Thoracic aorta (tissue), 2 donors: ENCODE data around the gene SLC22A7. TPM values are rescaled to one million over a fixed set of nuclear protein-coding genes. Genes with fewer than 3 reads are reported as not detected.
"Not testable (repeated sequence)": the region's sequence is repeated elsewhere in the genome, so short reads cannot be mapped to it uniquely, and the experiment has no call there.

Experiments
- ATAC-seq: fragments of 150-250 bp; one replicate; pipeline ENCODE4 v1.8.0; 2017; ENCODE audit warnings: low read depth; ENCODE audit not compliant: insufficient number of reproducible peaks, low FRiP score
- DNase-seq: peaks from one replicate; pipeline ENCODE4 v3.0.0-alpha.2; 2020; ENCODE audit warnings: low spot score
- H3K27ac ChIP-seq, 2 donors: fragments of 200-600 bp; sonication (generic); 1 replicate in 1 of 2; 2 replicates in 1 of 2; pipeline ENCODE4 v1.5.1; 2016; ENCODE audit warnings: mild to moderate bottlenecking in 2 of 2, moderate library complexity in 2 of 2
- H3K27me3 ChIP-seq: fragments of 200-600 bp; sonication (generic); replicated peaks from 2 replicates; pipeline ENCODE4 v1.6.0; 2016; ENCODE audit warnings: mild to moderate bottlenecking; ENCODE audit not compliant: insufficient read depth
- H3K36me3 ChIP-seq: fragments of 200-600 bp; sonication (generic); one replicate; pipeline ENCODE4 v1.5.1; 2016
- H3K4me1 ChIP-seq, 2 donors: fragments of 200-600 bp; sonication (generic); 1 replicate in 1 of 2; 2 replicates in 1 of 2; pipeline versions ENCODE4 v1.5.1 to v1.6.0; 2016; ENCODE audit warnings: low read depth in 2 of 2, mild to moderate bottlenecking in 1 of 2; ENCODE audit not compliant: control insufficient read depth in 1 of 2
- H3K4me3 ChIP-seq: fragments of 200-600 bp; sonication (generic); 2 replicates; pipeline ENCODE4 v1.5.1; 2016; ENCODE audit warnings: mild to moderate bottlenecking
- H3K9me3 ChIP-seq: fragments of 200-600 bp; sonication (generic); 2 replicates; pipeline ENCODE4 v1.5.1; 2016
- CTCF ChIP-seq: fragments of 200-600 bp; sonication (generic); IDR thresholded peaks from one replicate; pipeline ENCODE4 v1.5.1; 2019; ENCODE audit warnings: antibody characterized with exemption
- total RNA-seq, 2 donors: library from RNA; depleted of rRNA; stranded (reverse); fragments of >200 nt; gene quantifications; one replicate each; pipeline versions ENCODE4 v1.1.0 to v1.2.3, GENCODE V29; 2016

SLC22A7 gene
- total RNA-seq, 2 donors from 2014 or later = not detected

GRCh38 chr6:43299338-43300293 lies 1.6 kb downstream of the SLC22A7 start:
- Histone ChIP-seq H3K9me3 (no peaks in the 10 kb centered on the region), H3K36me3 (no peaks in the 10 kb centered on the region), H3K4me1 (no peaks in the 10 kb centered on the region), H3K27me3 (no peaks in the 10 kb centered on the region), H3K27ac (no peak overlapping the region), H3K4me3 (no peak overlapping the region)
- no peak for ATAC-seq
- no peak for TF ChIP-seq CTCF
- no peak for DNase-seq

GRCh38 chr6:43301081-43301870 lies 3.2 kb downstream of the SLC22A7 start:
- no peak overlapping the region for H3K4me3 ChIP-seq
- no peak for DNase-seq
- no peaks in the 10 kb centered on the region for H3K36me3 ChIP-seq
- no peak for TF ChIP-seq CTCF
- H3K9me3 ChIP-seq = no peaks in the 10 kb centered on the region
- ATAC-seq = no peak
- H3K27ac ChIP-seq = no peak overlapping the region
- no peaks in the 10 kb centered on the region for H3K4me1 ChIP-seq
- no peaks in the 10 kb centered on the region for H3K27me3 ChIP-seq

GRCh38 chr6:43302126-43302525 lies 4.1 kb downstream of the SLC22A7 start:
- no peak for DNase-seq
- Histone ChIP-seq H3K9me3 (no peaks in the 10 kb centered on the region), H3K27me3 (no peaks in the 10 kb centered on the region), H3K4me3 (no peak overlapping the region), H3K36me3 (no peaks in the 10 kb centered on the region), H3K4me1 (no peaks in the 10 kb centered on the region), H3K27ac (no peak overlapping the region)
- no peak for TF ChIP-seq CTCF
- no peak for ATAC-seq

- H3K4me1 ChIP-seq, H3K9me3 ChIP-seq, H3K4me3 ChIP-seq, DNase-seq, ATAC-seq, H3K27ac ChIP-seq, H3K36me3 ChIP-seq, H3K27me3 ChIP-seq: not testable (repeated sequence)
Observed at GRCh38 chr6:43303006-43303405, 4.9 kb downstream of the SLC22A7 start.

GRCh38 chr6:43303751-43304331 lies 5.8 kb downstream of the SLC22A7 start:
- Histone ChIP-seq H3K9me3 (no peaks in the 10 kb centered on the region), H3K27ac (no peak overlapping the region), H3K27me3 (no peaks in the 10 kb centered on the region), H3K4me3 (no peak overlapping the region), H3K36me3 (no peaks in the 10 kb centered on the region), H3K4me1 (peaks cover 0 to 8% of the 10 kb centered on the region in 2 donors)
- DNase-seq (no peak), ATAC-seq (no peak)
- no peak for TF ChIP-seq CTCF
